RWPE2 (cell line): Measurements from ENCODE around the gene RPTOR.

Source experiments
- ATAC-seq: fragments of 200-7000 bp; cut with Tn5 transposase; 3 replicates; pipeline ENCODE4 v1.9.1; 2021; ENCODE audit warnings: low read depth
- DNase-seq: peaks from one replicate; pipeline ENCODE4 v3.0.0-alpha.2; 2020; ENCODE audit warnings: low spot score
- H3K27ac ChIP-seq: fragments of 450-650 bp; 2 replicates; pipeline ENCODE4 v1.5.1; 2017; ENCODE audit warnings: mild to moderate bottlenecking; ENCODE audit not compliant: poor library complexity, severe bottlenecking
- H3K27me3 ChIP-seq: fragments of 250-450 bp; sonication (Bioruptor Pico); 2 replicates; pipeline ENCODE4 v1.5.1; 2021; ENCODE audit warnings: mild to moderate bottlenecking, moderate library complexity; ENCODE audit not compliant: insufficient read depth, poor library complexity, severe bottlenecking
- H3K36me3 ChIP-seq: fragments of 250-450 bp; sonication (Bioruptor Pico); 2 replicates; pipeline ENCODE4 v1.5.1; 2020; ENCODE audit warnings: low read depth, mild to moderate bottlenecking, moderate library complexity
- H3K4me1 ChIP-seq: fragments of 250-450 bp; sonication (Bioruptor Pico); 2 replicates; pipeline ENCODE4 v1.5.1; 2021; ENCODE audit warnings: mild to moderate bottlenecking, moderate library complexity; ENCODE audit not compliant: insufficient read depth, poor library complexity, severe bottlenecking
- H3K4me3 ChIP-seq: fragments of 250-450 bp; sonication (Bioruptor Pico); 2 replicates; pipeline ENCODE4 v1.5.1; 2021; ENCODE audit warnings: mild to moderate bottlenecking, moderate library complexity; ENCODE audit not compliant: severe bottlenecking
- H3K9me3 ChIP-seq: fragments of 250-450 bp; sonication (Bioruptor Pico); 2 replicates; pipeline ENCODE4 v1.5.1; 2021; ENCODE audit warnings: mild to moderate bottlenecking, moderate library complexity; ENCODE audit not compliant: severe bottlenecking
- CTCF ChIP-seq: fragments of 450-650 bp; IDR thresholded peaks from one replicate; pipeline ENCODE4 v1.5.1; 2017; ENCODE audit warnings: mild to moderate bottlenecking, moderate library complexity; ENCODE audit not compliant: poor library complexity, severe bottlenecking

RPTOR gene

GRCh38 chr17:80866050-80866793 lies 321.6 kb downstream of the RPTOR start:
- Histone ChIP-seq H3K27ac (no peak overlapping the region), H3K4me3 (no peak overlapping the region), H3K4me1 (peaks cover 11% of the 10 kb centered on the region), H3K9me3 (no peaks in the 10 kb centered on the region), H3K27me3 (no peaks in the 10 kb centered on the region), H3K36me3 (peaks cover 4% of the 10 kb centered on the region)
- DNase-seq = peak; percentile 59
- ATAC-seq = peak; percentile 64
- TF ChIP-seq CTCF = peak; percentile 81

GRCh38 chr17:80868022-80868609 lies 323.5 kb downstream of the RPTOR start:
- Histone ChIP-seq H3K36me3 (no peaks in the 10 kb centered on the region; the same call in 1 of the 2 replicates), H3K27ac (no peak overlapping the region), H3K4me3 (no peak overlapping the region), H3K9me3 (no peaks in the 10 kb centered on the region), H3K4me1 (peaks cover 3% of the 10 kb centered on the region), H3K27me3 (no peaks in the 10 kb centered on the region)
- TF ChIP-seq CTCF = no peak
- DNase-seq (peak; percentile 17), ATAC-seq (no peak)

- no peak overlapping the region for H3K4me3 ChIP-seq
- DNase-seq (peak; percentile 11), ATAC-seq (no peak)
- no peak for TF ChIP-seq CTCF
- no peaks in the 10 kb centered on the region for H3K9me3 ChIP-seq
- no peak overlapping the region for H3K27ac ChIP-seq
- H3K27me3 ChIP-seq = no peaks in the 10 kb centered on the region
- peaks cover 3% of the 10 kb centered on the region for H3K4me1 ChIP-seq
- peaks cover 4% of the 10 kb centered on the region for H3K36me3 ChIP-seq
Observed at GRCh38 chr17:80869481-80870145, 325.0 kb downstream of the RPTOR start.

GRCh38 chr17:80870401-80870800 lies 325.8 kb downstream of the RPTOR start:
- no peaks in the 10 kb centered on the region for H3K27me3 ChIP-seq
- H3K27ac ChIP-seq = no peak overlapping the region
- no peak for TF ChIP-seq CTCF
- H3K4me3 ChIP-seq = no peak overlapping the region
- no peaks in the 10 kb centered on the region for H3K9me3 ChIP-seq
- ATAC-seq (no peak), DNase-seq (peak; percentile 36)
- H3K36me3 ChIP-seq = peaks cover 10% of the 10 kb centered on the region
- H3K4me1 ChIP-seq = peaks cover 3% of the 10 kb centered on the region

GRCh38 chr17:80871341-80871740 lies 326.7 kb downstream of the RPTOR start:
- Histone ChIP-seq H3K27ac (no peak overlapping the region), H3K4me1 (peaks cover 2% of the 10 kb centered on the region), H3K36me3 (peaks cover 10% of the 10 kb centered on the region), H3K4me3 (no peak overlapping the region), H3K9me3 (no peaks in the 10 kb centered on the region), H3K27me3 (no peaks in the 10 kb centered on the region)
- peak; percentile 51 for DNase-seq
- no peak for ATAC-seq
- TF ChIP-seq CTCF = no peak
